HEK293 (cell line): ENCODE measurements around the gene THSD7B.

Experiments
- CTCF ChIA-PET: fragments of 350-600 bp; formaldehyde crosslinking; extraction: SDS; loops from one replicate; lab custom pipeline; 2021; ENCODE audit warnings: antibody characterized with exemption; lab: Yijun Ruan, JAX
- POLR2A ChIA-PET: fragments of 300-600 bp; formaldehyde crosslinking; extraction: SDS; loops from one replicate; lab custom pipeline; 2020; ENCODE audit warnings: antibody characterized with exemption, inconsistent platforms; lab: Yijun Ruan, JAX
- H3K27ac ChIP-seq: fragments of 200-500 bp; sonication (Bioruptor generic); 2 replicates; pipeline ENCODE4 v1.5.1; 2014; ENCODE audit warnings: low read depth, low read length, control low read depth, inconsistent platforms; ENCODE audit errors: extremely low read depth
- H3K36me3 ChIP-seq, 2 experiments: fragments of 200-500 bp in 1 of 2; sonication (Bioruptor generic) in 1 of 2; 1 replicate in 1 of 2; 2 replicates in 1 of 2; pipeline ENCODE4 v1.5.1; 2014 to 2017; ENCODE audit warnings: inconsistent platforms in 2 of 2, low read length in 2 of 2; ENCODE audit not compliant: control insufficient read depth in 2 of 2, insufficient read depth in 1 of 2
- H3K4me1 ChIP-seq: fragments of 200-500 bp; sonication (Bioruptor generic); 2 replicates; pipeline ENCODE4 v1.5.1; 2014; ENCODE audit warnings: mild to moderate bottlenecking, low read length, inconsistent platforms; ENCODE audit not compliant: control insufficient read depth, insufficient read depth
- H3K4me3 ChIP-seq: 2 replicates; pipeline ENCODE4 v1.5.1; 2011; ENCODE audit warnings: low read depth, mild to moderate bottlenecking, control low read depth, low read length, moderate library complexity
- H3K9me3 ChIP-seq: fragments of 200-500 bp; sonication (Bioruptor generic); 2 replicates; pipeline ENCODE4 v1.5.1; 2014; ENCODE audit warnings: low read depth, low read length, inconsistent platforms; ENCODE audit not compliant: control insufficient read depth, insufficient read depth
- BCL11B ChIP-seq: fragments of 450-650 bp; formaldehyde crosslinking; IDR thresholded peaks from 2 replicates; pipeline ENCODE4 v1.5.1; 2016; ENCODE audit warnings: low read depth, missing biosample characterization, missing genetic modification characterization
- KLF1 ChIP-seq: fragments of 450-650 bp; formaldehyde crosslinking; IDR thresholded peaks from 2 replicates; pipeline ENCODE4 v1.5.1; 2016; ENCODE audit warnings: missing biosample characterization, missing genetic modification characterization
- OVOL3 ChIP-seq: fragments of 450-650 bp; formaldehyde crosslinking; IDR thresholded peaks from 2 replicates; pipeline ENCODE4 v1.5.1; 2016; ENCODE audit warnings: missing biosample characterization, missing genetic modification characterization
- PRDM2 ChIP-seq: fragments of 450-650 bp; formaldehyde crosslinking; IDR thresholded peaks from 2 replicates; pipeline ENCODE4 v1.5.1; 2016; ENCODE audit warnings: missing biosample characterization, missing genetic modification characterization, borderline replicate concordance
- TRIM28 ChIP-seq: IDR thresholded peaks from 2 replicates; pipeline ENCODE4 v1.6.1; 2011; ENCODE audit warnings: low read length, control low read depth, borderline replicate concordance
- ZBTB7A ChIP-seq: fragments of 450-650 bp; formaldehyde crosslinking; IDR thresholded peaks from 2 replicates; pipeline ENCODE4 v1.5.1; 2016; ENCODE audit warnings: low read depth, missing biosample characterization, missing genetic modification characterization
- ZNF140 ChIP-seq: fragments of 450-650 bp; formaldehyde crosslinking; IDR thresholded peaks from 2 replicates; pipeline ENCODE4 v1.5.1; 2016; ENCODE audit warnings: missing biosample characterization, missing genetic modification characterization
- ZNF223 ChIP-seq: fragments of 450-650 bp; formaldehyde crosslinking; IDR thresholded peaks from 2 replicates; pipeline ENCODE4 v1.5.1; 2016; ENCODE audit warnings: missing biosample characterization, missing genetic modification characterization
- ZNF23 ChIP-seq: fragments of 450-650 bp; formaldehyde crosslinking; IDR thresholded peaks from 2 replicates; pipeline ENCODE4 v1.5.1; 2016; ENCODE audit warnings: missing biosample characterization, missing genetic modification characterization, borderline replicate concordance
- ZNF266 ChIP-seq: fragments of 450-650 bp; formaldehyde crosslinking; IDR thresholded peaks from 2 replicates; pipeline ENCODE4 v1.5.1; 2016; ENCODE audit warnings: missing biosample characterization, missing genetic modification characterization, low read depth
- ZNF366 ChIP-seq: fragments of 450-650 bp; formaldehyde crosslinking; conservative IDR thresholded peaks from 2 replicates; pipeline ENCODE4 v1.5.1; 2016; ENCODE audit warnings: missing biosample characterization, missing genetic modification characterization
- ZNF426 ChIP-seq: fragments of 450-650 bp; formaldehyde crosslinking; IDR thresholded peaks from 2 replicates; pipeline ENCODE4 v1.5.1; 2017; ENCODE audit warnings: missing biosample characterization, missing genetic modification characterization, mild to moderate bottlenecking, inconsistent platforms, moderate library complexity
- ZNF544 ChIP-seq: fragments of 450-650 bp; formaldehyde crosslinking; IDR thresholded peaks from 2 replicates; pipeline ENCODE4 v1.5.0; 2017; ENCODE audit warnings: missing biosample characterization, missing genetic modification characterization
- ZNF626 ChIP-seq: fragments of 450-650 bp; sonication (Bioruptor Pico); formaldehyde crosslinking; IDR thresholded peaks from 2 replicates; pipeline ENCODE4 v1.5.1; 2018; ENCODE audit warnings: missing biosample characterization, missing genetic modification characterization, inconsistent platforms
- TF ChIP-seq, protein P1 (sequence below): fragments of 450-650 bp; formaldehyde crosslinking; IDR thresholded peaks from 2 replicates; pipeline ENCODE4 v1.5.0; 2017; ENCODE audit warnings: missing biosample characterization, missing genetic modification characterization, borderline replicate concordance
- TF ChIP-seq, protein P2 (sequence below): fragments of 450-650 bp; formaldehyde crosslinking; IDR thresholded peaks from 2 replicates; pipeline ENCODE4 v1.5.1; 2016; ENCODE audit warnings: missing biosample characterization, missing genetic modification characterization

THSD7B gene

GRCh38 chr2:137700681-137701080 lies 935.3 kb downstream of the THSD7B start:
- TF ChIP-seq ZNF266 (tag by site-specific recombination) (no peak), TRIM28 (no peak), ZNF626 (no peak), ZBTB7A (tag by site-specific recombination) (no peak), PRDM2 (tag by site-specific recombination) (no peak), ZNF223 (tag by site-specific recombination) (no peak)
- TF ChIP-seq, protein P1, sequence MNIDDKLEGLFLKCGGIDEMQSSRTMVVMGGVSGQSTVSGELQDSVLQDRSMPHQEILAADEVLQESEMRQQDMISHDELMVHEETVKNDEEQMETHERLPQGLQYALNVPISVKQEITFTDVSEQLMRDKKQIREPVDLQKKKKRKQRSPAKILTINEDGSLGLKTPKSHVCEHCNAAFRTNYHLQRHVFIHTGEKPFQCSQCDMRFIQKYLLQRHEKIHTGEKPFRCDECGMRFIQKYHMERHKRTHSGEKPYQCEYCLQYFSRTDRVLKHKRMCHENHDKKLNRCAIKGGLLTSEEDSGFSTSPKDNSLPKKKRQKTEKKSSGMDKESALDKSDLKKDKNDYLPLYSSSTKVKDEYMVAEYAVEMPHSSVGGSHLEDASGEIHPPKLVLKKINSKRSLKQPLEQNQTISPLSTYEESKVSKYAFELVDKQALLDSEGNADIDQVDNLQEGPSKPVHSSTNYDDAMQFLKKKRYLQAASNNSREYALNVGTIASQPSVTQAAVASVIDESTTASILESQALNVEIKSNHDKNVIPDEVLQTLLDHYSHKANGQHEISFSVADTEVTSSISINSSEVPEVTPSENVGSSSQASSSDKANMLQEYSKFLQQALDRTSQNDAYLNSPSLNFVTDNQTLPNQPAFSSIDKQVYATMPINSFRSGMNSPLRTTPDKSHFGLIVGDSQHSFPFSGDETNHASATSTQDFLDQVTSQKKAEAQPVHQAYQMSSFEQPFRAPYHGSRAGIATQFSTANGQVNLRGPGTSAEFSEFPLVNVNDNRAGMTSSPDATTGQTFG (tag by site-specific recombination): no peak
- TF ChIP-seq, all 188 proteins: peak for 0
- no peak overlapping the region for H3K4me3 ChIP-seq
- H3K27ac ChIP-seq: no peak overlapping the region
- H3K4me1 ChIP-seq: no peaks in the 10 kb centered on the region
- ChIA-PET CTCF (no interaction called here), POLR2A (no interaction called here)
- H3K9me3 ChIP-seq: no peaks in the 10 kb centered on the region
- no peaks in the 10 kb centered on the region for H3K36me3 ChIP-seq

DNA sequence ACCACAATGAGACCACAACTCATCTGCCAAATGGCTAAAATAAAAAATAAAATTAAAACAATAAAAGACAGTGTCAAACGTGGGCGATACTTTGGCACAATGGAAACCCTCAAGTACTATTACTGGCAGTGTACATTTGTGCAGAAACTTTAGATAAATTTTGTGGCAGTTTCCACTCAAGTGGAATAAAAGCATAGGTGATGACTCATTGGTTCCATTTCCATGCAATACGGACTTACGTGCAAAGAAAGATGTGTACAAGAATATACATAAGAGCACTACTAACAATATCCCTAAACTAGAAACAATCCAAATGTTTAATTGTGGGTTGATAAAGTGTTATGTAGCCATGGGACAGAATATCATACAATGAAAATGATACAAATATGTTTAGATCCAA lies 940.0 kb downstream of the THSD7B start:
- H3K4me3 ChIP-seq: no peak overlapping the region
- H3K9me3 ChIP-seq: no peaks in the 10 kb centered on the region
- ChIA-PET CTCF (no interaction called here), POLR2A (no interaction called here)
- H3K4me1 ChIP-seq: no peaks in the 10 kb centered on the region
- no peak for TF ChIP-seq OVOL3 (tag by site-specific recombination)
- TF ChIP-seq ZNF366 (tag by site-specific recombination): no peak
- no peak for TF ChIP-seq ZNF544 (tag by site-specific recombination)
- TF ChIP-seq BCL11B (tag by site-specific recombination): no peak
- TF ChIP-seq ZNF140 (tag by site-specific recombination): no peak
- no peak for TF ChIP-seq KLF1 (tag by site-specific recombination)
- TF ChIP-seq ZNF426 (tag by site-specific recombination): no peak
- TF ChIP-seq, protein P2, sequence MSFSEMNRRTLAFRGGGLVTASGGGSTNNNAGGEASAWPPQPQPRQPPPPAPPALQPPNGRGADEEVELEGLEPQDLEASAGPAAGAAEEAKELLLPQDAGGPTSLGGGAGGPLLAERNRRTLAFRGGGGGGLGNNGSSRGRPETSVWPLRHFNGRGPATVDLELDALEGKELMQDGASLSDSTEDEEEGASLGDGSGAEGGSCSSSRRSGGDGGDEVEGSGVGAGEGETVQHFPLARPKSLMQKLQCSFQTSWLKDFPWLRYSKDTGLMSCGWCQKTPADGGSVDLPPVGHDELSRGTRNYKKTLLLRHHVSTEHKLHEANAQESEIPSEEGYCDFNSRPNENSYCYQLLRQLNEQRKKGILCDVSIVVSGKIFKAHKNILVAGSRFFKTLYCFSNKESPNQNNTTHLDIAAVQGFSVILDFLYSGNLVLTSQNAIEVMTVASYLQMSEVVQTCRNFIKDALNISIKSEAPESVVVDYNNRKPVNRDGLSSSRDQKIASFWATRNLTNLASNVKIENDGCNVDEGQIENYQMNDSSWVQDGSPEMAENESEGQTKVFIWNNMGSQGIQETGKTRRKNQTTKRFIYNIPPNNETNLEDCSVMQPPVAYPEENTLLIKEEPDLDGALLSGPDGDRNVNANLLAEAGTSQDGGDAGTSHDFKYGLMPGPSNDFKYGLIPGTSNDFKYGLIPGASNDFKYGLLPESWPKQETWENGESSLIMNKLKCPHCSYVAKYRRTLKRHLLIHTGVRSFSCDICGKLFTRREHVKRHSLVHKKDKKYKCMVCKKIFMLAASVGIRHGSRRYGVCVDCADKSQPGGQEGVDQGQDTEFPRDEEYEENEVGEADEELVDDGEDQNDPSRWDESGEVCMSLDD (tag by site-specific recombination): no peak
- no peak for TF ChIP-seq ZNF23
- H3K27ac ChIP-seq: no peak overlapping the region
- H3K36me3 ChIP-seq: no peaks in the 10 kb centered on the region
